ENCODE measurements around the gene TNRC6A.

DNA sequence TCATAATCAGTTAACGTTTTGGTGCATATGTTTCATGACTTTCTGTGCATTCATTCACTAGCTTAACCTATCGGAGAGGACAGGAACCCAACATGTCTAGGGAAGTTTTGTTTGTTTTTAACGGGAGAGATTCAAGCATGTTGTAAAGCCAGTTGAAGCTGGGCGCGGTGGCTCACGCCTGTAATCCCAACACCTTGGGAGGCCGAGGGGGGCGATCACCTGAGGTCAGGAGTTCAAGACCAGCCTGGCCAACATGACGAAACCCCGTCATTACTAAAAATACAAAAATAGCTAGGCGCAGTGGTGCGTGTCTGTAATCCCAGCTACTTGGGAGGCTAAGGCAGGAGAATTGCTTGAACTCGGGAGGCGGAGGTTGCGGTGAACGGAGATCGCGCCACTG lies 1.4 kb upstream of the TNRC6A start:
- TF ChIP-seq, protein P1, sequence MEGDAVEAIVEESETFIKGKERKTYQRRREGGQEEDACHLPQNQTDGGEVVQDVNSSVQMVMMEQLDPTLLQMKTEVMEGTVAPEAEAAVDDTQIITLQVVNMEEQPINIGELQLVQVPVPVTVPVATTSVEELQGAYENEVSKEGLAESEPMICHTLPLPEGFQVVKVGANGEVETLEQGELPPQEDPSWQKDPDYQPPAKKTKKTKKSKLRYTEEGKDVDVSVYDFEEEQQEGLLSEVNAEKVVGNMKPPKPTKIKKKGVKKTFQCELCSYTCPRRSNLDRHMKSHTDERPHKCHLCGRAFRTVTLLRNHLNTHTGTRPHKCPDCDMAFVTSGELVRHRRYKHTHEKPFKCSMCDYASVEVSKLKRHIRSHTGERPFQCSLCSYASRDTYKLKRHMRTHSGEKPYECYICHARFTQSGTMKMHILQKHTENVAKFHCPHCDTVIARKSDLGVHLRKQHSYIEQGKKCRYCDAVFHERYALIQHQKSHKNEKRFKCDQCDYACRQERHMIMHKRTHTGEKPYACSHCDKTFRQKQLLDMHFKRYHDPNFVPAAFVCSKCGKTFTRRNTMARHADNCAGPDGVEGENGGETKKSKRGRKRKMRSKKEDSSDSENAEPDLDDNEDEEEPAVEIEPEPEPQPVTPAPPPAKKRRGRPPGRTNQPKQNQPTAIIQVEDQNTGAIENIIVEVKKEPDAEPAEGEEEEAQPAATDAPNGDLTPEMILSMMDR (IDR thresholded peaks at IDR 0.05): no peak
- no peak for TF ChIP-seq POLR2A (IDR thresholded peaks at IDR 0.05)
